HCT116 (cell line): ENCODE data around the gene UGT2B17.
"Not testable (repeated sequence)": the region's sequence is repeated elsewhere in the genome, so short reads cannot be mapped to it uniquely, and the experiment has no call there.

Experiments used
- EZH2 ChIP-seq: fragments of 200-600 bp; sonication (generic); IDR thresholded peaks from 2 replicates; pipeline ENCODE4 v1.6.1; 2017; ENCODE audit warnings: antibody characterized with exemption, mixed run types
- EZH2phosphoT487 ChIP-seq: fragments of 200-600 bp; IDR thresholded peaks from 2 replicates; pipeline ENCODE4 v1.6.1; 2018; ENCODE audit warnings: antibody characterized with exemption, borderline replicate concordance

DNA sequence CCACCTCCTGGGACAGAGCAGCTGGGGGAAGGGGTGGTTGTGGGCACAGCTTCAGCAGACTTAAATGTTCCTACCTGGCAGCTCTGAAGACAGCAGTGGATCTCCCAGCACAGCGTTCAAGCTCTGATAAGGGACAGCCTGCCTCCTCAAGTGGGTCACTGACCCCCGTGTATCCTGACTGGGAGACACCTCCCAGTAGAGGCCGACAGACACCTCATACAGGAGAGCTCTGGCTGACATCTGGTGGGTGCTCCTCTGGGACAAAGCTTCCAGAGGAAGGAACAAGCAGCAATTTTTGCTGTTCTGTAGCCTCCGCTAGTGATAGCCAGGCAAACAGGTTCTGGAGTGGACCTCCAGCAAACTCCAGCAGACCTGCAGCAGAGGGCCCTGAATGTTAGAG lies 72.7 kb downstream of the UGT2B17 start:
- TF ChIP-seq EZH2phosphoT487, EZH2: not testable (repeated sequence)
